Left ventricle myocardium superior (tissue), 1 donor: Measurements from ENCODE around the gene MRGPRD. TPM values are rescaled to one million over a fixed set of nuclear protein-coding genes. Genes with fewer than 3 reads are reported as not detected.

ENCODE experiments used
- ATAC-seq: fragments of 200-7000 bp; cut with Tn5 transposase; one replicate; pipeline ENCODE4 v1.9.1; 2020; ENCODE audit warnings: mild to moderate bottlenecking, moderate library complexity
- DNase-seq: peaks from one replicate; pipeline ENCODE4 v3.0.0-alpha.2; 2020
- intact Hi-C: fragments of 100-400 bp; cut with micrococcal nuclease; formaldehyde crosslinking; loops from one replicate; pipeline ENCODE4 v1.11.0; 2022
- total RNA-seq: library from RNA; stranded (reverse); fragmentation: NEBNext Ultra II Directional; extraction: Animal tissue kit (Norgen Biotek cat#: 25700); gene quantifications from one replicate; pipeline ENCODE4 v1.2.1, GENCODE V29; 2021
- donor health status: DM: no; HTN: yes; CAD: no; lungs with severe emphysema.

The MRGPRD gene
- total RNA-seq, 1 donor from 2014 or later, result not detected

GRCh38 chr11:68997124-68997994 lies 16.6 kb upstream of the MRGPRD start:
- intact Hi-C loops, result no loop called here
- DNase-seq (peak; percentile 20), ATAC-seq (no peak)

GRCh38 chr11:68996376-68997123 lies 15.8 kb upstream of the MRGPRD start:
- intact Hi-C loops, result no loop called here
- ATAC-seq (no peak), DNase-seq (peak; percentile 12)

- intact Hi-C loops, result no loop called here
- no peak for ATAC-seq
- no peak for DNase-seq
Measured at GRCh38 chr11:68994894-68995285, 14.1 kb upstream of the MRGPRD start.

GRCh38 chr11:68994161-68994893 lies 13.5 kb upstream of the MRGPRD start:
- peak; percentile 23 for DNase-seq
- intact Hi-C loops, result no loop called here
- ATAC-seq, result no peak

- intact Hi-C loops, result no loop called here
- no peak for DNase-seq
- ATAC-seq, result no peak
Measured at GRCh38 chr11:68993546-68993945, 12.8 kb upstream of the MRGPRD start.

GRCh38 chr11:68992743-68993255 lies 12.0 kb upstream of the MRGPRD start:
- intact Hi-C loops, result no loop called here
- no peak for ATAC-seq
- peak; percentile 15 for DNase-seq

GRCh38 chr11:68990995-68991780 lies 10.4 kb upstream of the MRGPRD start:
- no peak for ATAC-seq
- intact Hi-C loops, result no loop called here
- DNase-seq, result no peak

- no peak for DNase-seq
- intact Hi-C loops, result no loop called here
- ATAC-seq, result no peak
Measured at GRCh38 chr11:68989936-68990606, 9.3 kb upstream of the MRGPRD start.

GRCh38 chr11:68988491-68988890 lies 7.7 kb upstream of the MRGPRD start:
- DNase-seq (no peak), ATAC-seq (no peak)
- intact Hi-C loops, result no loop called here

- intact Hi-C loops, result no loop called here
- DNase-seq (no peak), ATAC-seq (no peak)
Measured at GRCh38 chr11:68987211-68987610, 6.4 kb upstream of the MRGPRD start.

GRCh38 chr11:68983801-68984200 lies 3.0 kb upstream of the MRGPRD start:
- no peak for ATAC-seq
- DNase-seq, result no peak
- intact Hi-C loops, result no loop called here

- no peak for DNase-seq
- no peak for ATAC-seq
- intact Hi-C loops, result no loop called here
Measured at GRCh38 chr11:68982134-68982533, 1.3 kb upstream of the MRGPRD start.

- intact Hi-C loops, result no loop called here
- DNase-seq (no peak), ATAC-seq (no peak)
Measured at GRCh38 chr11:68979931-68980775, 633 bp downstream of the MRGPRD start.

GRCh38 chr11:68978931-68979594 lies 1.7 kb downstream of the MRGPRD start:
- intact Hi-C loops, result no loop called here
- ATAC-seq, result peak; percentile 72
- no peak for DNase-seq

GRCh38 chr11:68978626-68978930 lies 2.2 kb downstream of the MRGPRD start:
- intact Hi-C loops, result no loop called here
- no peak for DNase-seq
- ATAC-seq, result no peak

- intact Hi-C loops, result no loop called here
- ATAC-seq, result no peak
- DNase-seq, result no peak
Measured at GRCh38 chr11:68977781-68978625, 2.8 kb downstream of the MRGPRD start.
